Nephron (organoid): ENCODE data around the gene CASP4.

Source experiments
- H3K27ac Mint-ChIP-seq, 3 experiments: 2 replicates each; pipeline ENCODE4 v1.8.0; 2020; ENCODE audit warnings: mixed read lengths in 3 of 3, mild to moderate bottlenecking in 2 of 3, moderate library complexity in 1 of 3
- H3K27me3 Mint-ChIP-seq: 2 replicates; pipeline ENCODE4 v1.8.0; 2021; ENCODE audit warnings: low read depth, mild to moderate bottlenecking, moderate library complexity, mixed read lengths
- H3K36me3 Mint-ChIP-seq: 2 replicates; pipeline ENCODE4 v1.8.0; 2020; ENCODE audit warnings: low read depth, mixed read lengths
- H3K4me1 Mint-ChIP-seq: 2 replicates; pipeline ENCODE4 v1.8.0; 2020; ENCODE audit warnings: mixed read lengths
- H3K4me3 Mint-ChIP-seq, 3 experiments: 2 replicates each; pipeline ENCODE4 v1.8.0; 2020; ENCODE audit warnings: mild to moderate bottlenecking in 3 of 3, mixed read lengths in 3 of 3, moderate library complexity in 2 of 3
- H3K9me3 Mint-ChIP-seq: 2 replicates; pipeline ENCODE4 v1.8.0; 2020; ENCODE audit warnings: mixed read lengths
- CTCF ChIP-seq, 3 experiments: fragments of 200-600 bp; sonication (generic); IDR thresholded peaks; one replicate each; pipeline ENCODE4 v1.5.0; 2021; ENCODE audit warnings: antibody characterized with exemption in 3 of 3; ENCODE audit not compliant: unreplicated experiment in 3 of 3

CASP4 gene

GRCh38 chr11:104926771-104927611, 41.4 kb downstream of the CASP4 start:
- Mint-ChIP-seq H3K36me3 (no peaks in the 10 kb centered on the region), H3K9me3 (peaks cover 66% of the 10 kb centered on the region), H3K4me3 (no peak overlapping the region), H3K27ac (no peak overlapping the region), H3K4me1 (no peaks in the 10 kb centered on the region), H3K27me3 (no peaks in the 10 kb centered on the region)
- TF ChIP-seq CTCF (IDR thresholded peaks at IDR 0.05; ENCODE audit: unreplicated experiment in 3 of 3), result no peak

- no peak for TF ChIP-seq CTCF (IDR thresholded peaks at IDR 0.05; ENCODE audit: unreplicated experiment in 3 of 3)
- H3K9me3 Mint-ChIP-seq, result peaks cover 57% of the 10 kb centered on the region
- H3K4me1 Mint-ChIP-seq, result no peaks in the 10 kb centered on the region
- no peak overlapping the region for H3K27ac Mint-ChIP-seq
- no peak overlapping the region for H3K4me3 Mint-ChIP-seq
- H3K36me3 Mint-ChIP-seq, result no peaks in the 10 kb centered on the region
- H3K27me3 Mint-ChIP-seq, result no peaks in the 10 kb centered on the region
Observed at GRCh38 chr11:104925850-104926249, 42.5 kb downstream of the CASP4 start.

- H3K27ac Mint-ChIP-seq, result peak overlapping the region in 1 of 3 experiments; percentile 4
- H3K9me3 Mint-ChIP-seq, result peaks cover 9% of the 10 kb centered on the region
- peak overlapping the region in 2 of 3 experiments; percentile 2 to 22 for H3K4me3 Mint-ChIP-seq
- TF ChIP-seq CTCF (IDR thresholded peaks at IDR 0.05; ENCODE audit: unreplicated experiment in 3 of 3), result no peak
- no peaks in the 10 kb centered on the region for H3K36me3 Mint-ChIP-seq
- H3K4me1 Mint-ChIP-seq, result peaks cover 11% of the 10 kb centered on the region
- no peaks in the 10 kb centered on the region for H3K27me3 Mint-ChIP-seq
Observed at GRCh38 chr11:104918113-104918824, 50.1 kb downstream of the CASP4 start.

- peak overlapping the region in 1 of 3 experiments; percentile 4 for H3K27ac Mint-ChIP-seq
- TF ChIP-seq CTCF (IDR thresholded peaks at IDR 0.05; ENCODE audit: unreplicated experiment in 3 of 3), result no peak
- no peaks in the 10 kb centered on the region for H3K27me3 Mint-ChIP-seq
- no peaks in the 10 kb centered on the region for H3K36me3 Mint-ChIP-seq
- H3K9me3 Mint-ChIP-seq, result peaks cover 5% of the 10 kb centered on the region
- H3K4me1 Mint-ChIP-seq, result peaks cover 11% of the 10 kb centered on the region
- H3K4me3 Mint-ChIP-seq, result peak overlapping the region in 2 of 3 experiments; percentile 2 to 16
Observed at GRCh38 chr11:104917271-104918112, 50.9 kb downstream of the CASP4 start.

GRCh38 chr11:104916442-104916841, 51.9 kb downstream of the CASP4 start:
- Mint-ChIP-seq H3K27me3 (no peaks in the 10 kb centered on the region), H3K9me3 (no peaks in the 10 kb centered on the region), H3K27ac (no peak overlapping the region), H3K4me3 (no peak overlapping the region), H3K4me1 (peaks cover 16% of the 10 kb centered on the region), H3K36me3 (no peaks in the 10 kb centered on the region)
- TF ChIP-seq CTCF (IDR thresholded peaks at IDR 0.05; ENCODE audit: unreplicated experiment in 3 of 3), result no peak
